Upper lobe of left lung (tissue), 4 donors: ENCODE data around the gene ANGPTL4.

Experiments
- EP300 ChIP-seq, 4 donors: sonication (generic); formaldehyde crosslinking; IDR thresholded peaks; one replicate each; pipeline ENCODE4 v1.5.1; 2017; ENCODE audit warnings: antibody characterized with exemption in 4 of 4, control low read depth in 2 of 4
- POLR2A ChIP-seq, 4 donors: fragments of 450-650 bp; IDR thresholded peaks; one replicate each; pipeline ENCODE4 v1.5.1; 2016 to 2017; ENCODE audit warnings: antibody characterized with exemption in 4 of 4, mild to moderate bottlenecking in 2 of 4
- TF ChIP-seq, protein P1 (sequence below), 6 experiments: fragments of 450-650 bp in 4 of 6; fragments of 200-600 bp in 2 of 6; sonication (generic) in 2 of 6; IDR thresholded peaks; one replicate each; pipeline ENCODE4 v1.5.1; 2016 to 2019; ENCODE audit warnings: antibody characterized with exemption in 6 of 6

DNA sequence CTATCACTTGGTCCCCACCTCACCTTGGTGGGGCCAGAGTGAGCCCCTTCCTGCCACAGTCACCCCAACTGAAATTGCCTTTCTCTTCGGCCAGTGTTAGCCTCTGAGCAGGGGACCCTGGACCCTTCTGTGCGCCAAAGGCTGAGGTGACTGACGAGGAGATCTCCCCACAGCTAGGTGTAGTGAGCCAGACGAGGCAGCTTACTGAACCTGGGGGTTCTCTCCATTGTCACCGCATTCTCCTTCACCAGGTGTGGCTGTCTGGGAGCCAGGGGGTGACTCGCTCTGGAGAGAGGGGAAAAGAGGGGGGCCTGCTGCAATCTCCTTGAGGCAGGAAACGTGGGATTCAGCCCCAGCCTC is 41.3 kb upstream of the ANGPTL4 start:
- TF ChIP-seq, protein P1, sequence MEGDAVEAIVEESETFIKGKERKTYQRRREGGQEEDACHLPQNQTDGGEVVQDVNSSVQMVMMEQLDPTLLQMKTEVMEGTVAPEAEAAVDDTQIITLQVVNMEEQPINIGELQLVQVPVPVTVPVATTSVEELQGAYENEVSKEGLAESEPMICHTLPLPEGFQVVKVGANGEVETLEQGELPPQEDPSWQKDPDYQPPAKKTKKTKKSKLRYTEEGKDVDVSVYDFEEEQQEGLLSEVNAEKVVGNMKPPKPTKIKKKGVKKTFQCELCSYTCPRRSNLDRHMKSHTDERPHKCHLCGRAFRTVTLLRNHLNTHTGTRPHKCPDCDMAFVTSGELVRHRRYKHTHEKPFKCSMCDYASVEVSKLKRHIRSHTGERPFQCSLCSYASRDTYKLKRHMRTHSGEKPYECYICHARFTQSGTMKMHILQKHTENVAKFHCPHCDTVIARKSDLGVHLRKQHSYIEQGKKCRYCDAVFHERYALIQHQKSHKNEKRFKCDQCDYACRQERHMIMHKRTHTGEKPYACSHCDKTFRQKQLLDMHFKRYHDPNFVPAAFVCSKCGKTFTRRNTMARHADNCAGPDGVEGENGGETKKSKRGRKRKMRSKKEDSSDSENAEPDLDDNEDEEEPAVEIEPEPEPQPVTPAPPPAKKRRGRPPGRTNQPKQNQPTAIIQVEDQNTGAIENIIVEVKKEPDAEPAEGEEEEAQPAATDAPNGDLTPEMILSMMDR (IDR thresholded peaks at IDR 0.05), result no peak
- TF ChIP-seq EP300 (IDR thresholded peaks at IDR 0.05), result no peak
- no peak for TF ChIP-seq POLR2A (IDR thresholded peaks at IDR 0.05)
